GM13976 (cell line): ENCODE measurements around the gene SSTR5.

Experiments
- DNase-seq: peaks from one replicate; pipeline ENCODE4 v3.0.0; 2012; ENCODE audit warnings: low spot score
- in situ Hi-C: fragments of 300-500 bp; cut with MboI; formaldehyde crosslinking; loops from one replicate; pipeline ENCODE4 v1.12.0; 2022; ENCODE audit warnings: low sequenced_read_pairs, mixed read lengths, inconsistent platforms; ENCODE audit not compliant: unreplicated experiment
- TF ChIP-seq, protein P1 (sequence below): IDR thresholded peaks from 2 replicates; pipeline ENCODE4 v1.5.1; 2012; ENCODE audit warnings: borderline replicate concordance, mild to moderate bottlenecking; ENCODE audit not compliant: insufficient read depth; ENCODE audit errors: extremely low read depth, missing control alignments, control extremely low read depth

Gene SSTR5

DNA sequence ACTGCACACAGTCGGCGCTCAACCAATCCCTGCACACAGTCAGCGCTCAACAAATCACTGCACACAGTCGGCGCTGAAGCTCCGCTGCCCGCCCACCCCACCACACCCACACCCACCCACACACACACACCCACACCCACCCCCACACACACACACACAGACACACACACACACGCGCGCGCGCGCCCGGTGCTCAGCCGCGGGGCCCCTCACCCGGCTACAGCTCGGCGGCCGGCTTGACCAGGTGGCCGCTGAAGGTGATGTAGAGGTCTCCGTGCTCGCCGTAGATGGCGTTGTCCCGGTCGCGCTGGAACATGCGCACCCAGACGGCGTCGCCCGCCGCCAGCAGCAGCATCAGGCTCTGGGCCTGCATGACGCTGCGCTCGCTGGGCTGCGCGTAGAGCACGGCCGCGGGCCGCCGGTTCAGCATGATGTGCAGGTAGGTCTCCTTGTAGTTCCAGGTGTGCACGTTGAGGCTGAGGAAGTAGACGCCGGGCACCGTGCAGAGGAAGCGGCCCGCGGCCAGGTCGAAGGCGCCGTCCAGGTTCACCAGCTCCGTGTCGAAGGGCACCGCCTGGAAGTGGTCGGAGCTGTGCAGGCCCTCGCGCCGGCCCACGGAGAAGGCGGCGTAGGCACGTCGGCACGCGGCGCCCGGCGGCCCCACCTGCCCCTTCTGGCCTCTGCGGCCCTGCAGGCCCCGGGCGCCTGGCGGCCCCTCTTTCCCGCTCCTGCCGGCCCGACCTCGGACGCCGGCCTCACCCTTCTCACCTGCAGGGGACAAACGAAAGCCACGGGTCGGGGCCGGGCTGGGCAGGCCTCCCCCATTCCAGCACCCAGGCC is 21.0 kb downstream of the SSTR5 start:
- TF ChIP-seq, protein P1, sequence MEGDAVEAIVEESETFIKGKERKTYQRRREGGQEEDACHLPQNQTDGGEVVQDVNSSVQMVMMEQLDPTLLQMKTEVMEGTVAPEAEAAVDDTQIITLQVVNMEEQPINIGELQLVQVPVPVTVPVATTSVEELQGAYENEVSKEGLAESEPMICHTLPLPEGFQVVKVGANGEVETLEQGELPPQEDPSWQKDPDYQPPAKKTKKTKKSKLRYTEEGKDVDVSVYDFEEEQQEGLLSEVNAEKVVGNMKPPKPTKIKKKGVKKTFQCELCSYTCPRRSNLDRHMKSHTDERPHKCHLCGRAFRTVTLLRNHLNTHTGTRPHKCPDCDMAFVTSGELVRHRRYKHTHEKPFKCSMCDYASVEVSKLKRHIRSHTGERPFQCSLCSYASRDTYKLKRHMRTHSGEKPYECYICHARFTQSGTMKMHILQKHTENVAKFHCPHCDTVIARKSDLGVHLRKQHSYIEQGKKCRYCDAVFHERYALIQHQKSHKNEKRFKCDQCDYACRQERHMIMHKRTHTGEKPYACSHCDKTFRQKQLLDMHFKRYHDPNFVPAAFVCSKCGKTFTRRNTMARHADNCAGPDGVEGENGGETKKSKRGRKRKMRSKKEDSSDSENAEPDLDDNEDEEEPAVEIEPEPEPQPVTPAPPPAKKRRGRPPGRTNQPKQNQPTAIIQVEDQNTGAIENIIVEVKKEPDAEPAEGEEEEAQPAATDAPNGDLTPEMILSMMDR, result no peak
- no peak for DNase-seq
- in situ Hi-C loops, result no loop called here

- TF ChIP-seq, protein P1, result no peak
- no peak for DNase-seq
- in situ Hi-C loops, result no loop called here
Observed at GRCh38 chr16:1094124-1094479, 21.6 kb downstream of the SSTR5 start.

DNA sequence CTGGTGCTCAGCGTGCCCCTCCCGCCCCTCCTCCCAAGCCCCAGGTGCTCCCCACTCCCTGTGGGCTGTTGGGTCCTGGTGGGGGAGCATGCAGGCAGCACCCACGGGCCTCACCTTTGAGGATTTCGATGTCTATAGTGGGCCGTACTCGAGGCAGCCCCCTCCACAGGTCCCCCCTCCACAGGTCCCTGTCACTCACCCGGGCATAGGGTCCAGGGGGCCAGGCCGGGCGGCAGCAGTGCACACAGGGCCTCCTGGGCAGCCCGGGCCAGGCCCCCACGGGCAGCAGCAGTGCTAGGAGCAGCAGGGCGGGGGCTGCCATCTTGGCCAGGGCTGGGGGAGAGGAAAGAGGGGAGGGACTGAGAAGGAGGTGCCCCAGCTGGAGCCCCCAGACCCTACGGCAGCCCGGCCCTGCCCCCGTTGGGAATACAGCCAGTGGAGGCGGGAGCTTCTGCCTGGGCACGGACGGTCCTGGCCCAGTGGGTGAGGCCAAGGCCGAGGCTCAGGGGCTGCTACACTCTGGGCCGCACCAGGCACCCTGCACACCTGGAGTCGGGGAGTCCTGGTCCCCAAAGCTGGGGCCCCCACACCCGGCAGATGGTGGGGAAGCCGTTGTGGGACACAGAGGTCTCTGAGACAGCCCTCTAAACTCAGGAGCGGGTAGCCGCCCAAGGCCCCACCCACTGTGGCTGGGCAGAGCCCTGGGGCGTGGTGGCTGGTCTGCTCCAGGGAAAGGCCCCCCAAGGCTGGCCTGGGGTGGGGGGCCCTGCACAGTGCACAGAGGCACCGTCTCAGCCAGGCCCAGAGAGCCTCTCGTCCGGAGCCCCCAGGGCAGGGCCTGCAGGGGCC is 22.3 kb downstream of the SSTR5 start:
- in situ Hi-C loops, result no loop called here
- no peak for DNase-seq
- TF ChIP-seq, protein P1, result no peak

DNA sequence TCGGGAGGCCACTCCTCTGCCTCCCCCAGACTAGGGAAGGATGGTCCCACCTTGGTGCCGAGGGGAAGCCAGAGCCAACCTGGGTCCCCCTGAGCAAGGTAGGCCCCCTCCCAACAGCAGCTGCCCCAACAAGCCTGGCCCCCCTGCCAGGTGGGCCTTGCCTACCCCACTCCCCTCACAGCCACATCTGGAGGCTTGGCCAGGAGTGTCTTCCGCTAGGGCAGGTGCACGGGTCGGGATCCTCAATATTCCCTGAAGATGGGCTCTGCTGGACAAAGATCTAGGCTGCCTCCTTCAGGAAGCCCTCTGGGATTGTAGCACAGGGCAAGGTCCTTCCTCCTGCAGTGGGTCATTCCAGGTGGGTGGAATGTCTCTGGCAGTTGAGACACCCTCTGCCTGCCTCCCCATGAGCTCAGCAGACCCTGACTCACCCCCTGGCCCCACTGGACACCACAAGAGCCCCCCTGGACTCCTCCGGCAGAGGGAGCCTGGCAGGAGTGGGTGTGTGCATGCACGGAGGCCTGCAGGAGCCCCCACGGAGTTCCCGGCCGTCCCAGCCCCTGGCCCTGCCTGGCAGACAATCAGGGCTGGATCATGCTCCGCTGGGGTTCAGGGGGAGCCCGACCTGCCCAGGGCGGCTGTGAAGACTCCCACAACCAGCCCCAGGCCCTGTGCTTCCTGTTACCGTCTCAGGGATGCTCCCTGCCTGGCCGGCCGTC is 23.1 kb downstream of the SSTR5 start:
- no peak for DNase-seq
- in situ Hi-C loops, result no loop called here
- TF ChIP-seq, protein P1, result no peak

GRCh38 chr16:1096169-1097082 is 23.9 kb downstream of the SSTR5 start, which contains the start of gene C1QTNF8:
TSS of gene C1QTNF8 (minus strand) at chr16:1096244. CDS start at chr16:1094922, 1,322 bp downstream.
- in situ Hi-C loops, result no loop called here
- TF ChIP-seq, protein P1, result no peak

More at GRCh38 chr16:1096169-1097082, 23.9 kb downstream of the SSTR5 start, which contains the start of gene C1QTNF8:
- DNase-seq, result no peak
